ENCODE data around the gene UMOD.

DNA sequence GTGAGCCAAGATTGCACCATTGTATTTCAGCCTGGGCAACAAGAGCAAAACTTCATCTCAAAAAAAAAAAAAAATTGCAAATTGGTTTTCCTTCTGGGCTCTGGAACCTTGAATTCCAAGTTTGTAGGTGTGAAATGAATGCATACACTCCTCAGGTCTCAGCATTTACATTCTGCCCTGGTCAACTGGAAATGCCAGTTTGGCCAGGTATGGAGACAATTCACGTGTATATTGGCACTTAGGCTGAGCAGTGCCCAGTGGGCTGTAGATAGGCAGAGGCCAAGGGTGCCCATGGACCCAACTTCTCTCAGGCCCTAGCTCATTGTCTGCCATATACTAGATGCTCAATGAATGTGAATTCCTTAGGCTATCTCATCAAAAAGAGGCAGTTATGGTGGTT, 36.3 kb upstream of the UMOD start:
- TF ChIP-seq, protein P1, sequence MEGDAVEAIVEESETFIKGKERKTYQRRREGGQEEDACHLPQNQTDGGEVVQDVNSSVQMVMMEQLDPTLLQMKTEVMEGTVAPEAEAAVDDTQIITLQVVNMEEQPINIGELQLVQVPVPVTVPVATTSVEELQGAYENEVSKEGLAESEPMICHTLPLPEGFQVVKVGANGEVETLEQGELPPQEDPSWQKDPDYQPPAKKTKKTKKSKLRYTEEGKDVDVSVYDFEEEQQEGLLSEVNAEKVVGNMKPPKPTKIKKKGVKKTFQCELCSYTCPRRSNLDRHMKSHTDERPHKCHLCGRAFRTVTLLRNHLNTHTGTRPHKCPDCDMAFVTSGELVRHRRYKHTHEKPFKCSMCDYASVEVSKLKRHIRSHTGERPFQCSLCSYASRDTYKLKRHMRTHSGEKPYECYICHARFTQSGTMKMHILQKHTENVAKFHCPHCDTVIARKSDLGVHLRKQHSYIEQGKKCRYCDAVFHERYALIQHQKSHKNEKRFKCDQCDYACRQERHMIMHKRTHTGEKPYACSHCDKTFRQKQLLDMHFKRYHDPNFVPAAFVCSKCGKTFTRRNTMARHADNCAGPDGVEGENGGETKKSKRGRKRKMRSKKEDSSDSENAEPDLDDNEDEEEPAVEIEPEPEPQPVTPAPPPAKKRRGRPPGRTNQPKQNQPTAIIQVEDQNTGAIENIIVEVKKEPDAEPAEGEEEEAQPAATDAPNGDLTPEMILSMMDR (IDR thresholded peaks at IDR 0.05; ENCODE audit: poor library complexity), result no peak
- TF ChIP-seq EZH2phosphoT487 (IDR thresholded peaks at IDR 0.05; ENCODE audit: low read depth, severe bottlenecking, unreplicated experiment) (no peak), EZH2 (IDR thresholded peaks at IDR 0.05; ENCODE audit: borderline replicate concordance) (no peak)

Measured in hepatocyte (in vitro differentiated cells).